ENCODE measurements around the gene GID4. TPM values are rescaled to one million over a fixed set of nuclear protein-coding genes. Genes with fewer than 3 reads are reported as not detected.

GID4 gene
- total RNA-seq, 1 donor from 2014 or later, result 7.3 TPM

- ATAC-seq (ENCODE audit: low read depth), result no peak
- no peaks in the 10 kb centered on the region for H3K4me1 Mint-ChIP-seq
- ChIA-PET POLR2A (no interaction called here), CTCF (no interaction called here)
- no peak overlapping the region for H3K4me3 Mint-ChIP-seq
- intact Hi-C loops (cut with micrococcal nuclease), result no loop called here
- no peak for DNase-seq
- no peak overlapping the region for H3K27ac Mint-ChIP-seq
- no peaks in the 10 kb centered on the region for H3K9me3 Mint-ChIP-seq
- H3K36me3 Mint-ChIP-seq (ENCODE audit: low read depth), result no peaks in the 10 kb centered on the region
- TF ChIP-seq CTCF (IDR thresholded peaks at IDR 0.05), result no peak
- H3K27me3 Mint-ChIP-seq, result peaks cover 14% of the 10 kb centered on the region
Observed at GRCh38 chr17:18074566-18075272, 35.5 kb downstream of the GID4 start.

GRCh38 chr17:18076936-18077335 lies 37.7 kb downstream of the GID4 start:
- ChIA-PET CTCF (interaction anchor here (1.1 kb wide), 1 partner anchor 11 kb away, joined by 3 read pairs; no protein-coding TSS in a partner anchor), POLR2A (no interaction called here)
- H3K4me1 Mint-ChIP-seq, result no peaks in the 10 kb centered on the region
- H3K27me3 Mint-ChIP-seq, result peaks cover 20% of the 10 kb centered on the region
- TF ChIP-seq CTCF (IDR thresholded peaks at IDR 0.05), result no peak
- intact Hi-C loops (cut with micrococcal nuclease), result no loop called here
- no peaks in the 10 kb centered on the region for H3K9me3 Mint-ChIP-seq
- no peaks in the 10 kb centered on the region for H3K36me3 Mint-ChIP-seq (ENCODE audit: low read depth)
- ATAC-seq (ENCODE audit: low read depth) (no peak), DNase-seq (no peak)
- H3K4me3 Mint-ChIP-seq, result no peak overlapping the region
- no peak overlapping the region for H3K27ac Mint-ChIP-seq

- no peak for ATAC-seq (ENCODE audit: low read depth)
- POLR2A ChIA-PET, result interaction anchor here (0.6 kb wide), 1 partner anchor 99 kb away, joined by 5 read pairs; no protein-coding TSS in a partner anchor
Observed at GRCh38 chr17:18079543-18079942, 40.3 kb downstream of the GID4 start.

GRCh38 chr17:18084256-18084655 lies 45.0 kb downstream of the GID4 start:
- H3K27ac Mint-ChIP-seq, result no peak overlapping the region
- ChIA-PET POLR2A (interaction anchor here (0.6 kb wide), 1 partner anchor 99 kb away, joined by 3 read pairs; no protein-coding TSS in a partner anchor), CTCF (no interaction called here)
- peaks cover 6% of the 10 kb centered on the region for H3K36me3 Mint-ChIP-seq (ENCODE audit: low read depth)
- DNase-seq, result no peak
- no peak for ATAC-seq (ENCODE audit: low read depth)
- H3K9me3 Mint-ChIP-seq, result no peaks in the 10 kb centered on the region
- no peak for TF ChIP-seq CTCF (IDR thresholded peaks at IDR 0.05)
- peaks cover 20% of the 10 kb centered on the region for H3K4me1 Mint-ChIP-seq
- intact Hi-C loops (cut with micrococcal nuclease), result no loop called here
- H3K4me3 Mint-ChIP-seq, result no peak overlapping the region
- H3K27me3 Mint-ChIP-seq, result peaks cover 9% of the 10 kb centered on the region

More at GRCh38 chr17:18079543-18079942, 40.3 kb downstream of the GID4 start:
- Mint-ChIP-seq H3K4me1 (no peaks in the 10 kb centered on the region), H3K27me3 (peaks cover 18% of the 10 kb centered on the region), H3K36me3 (ENCODE audit: low read depth) (no peaks in the 10 kb centered on the region), H3K9me3 (no peaks in the 10 kb centered on the region), H3K27ac (no peak overlapping the region), H3K4me3 (no peak overlapping the region)
- CTCF ChIA-PET, result no interaction called here
- DNase-seq, result no peak
- intact Hi-C loops (cut with micrococcal nuclease), result no loop called here
- no peak for TF ChIP-seq CTCF (IDR thresholded peaks at IDR 0.05)

GRCh38 chr17:18087610-18088491 lies 48.6 kb downstream of the GID4 start, which contains the start of gene DRG2:
Gene DRG2, plus strand, starts transcription at chr17:18087948. Its CDS starts 76 bp downstream, at chr17:18088024.
- H3K4me3 Mint-ChIP-seq, result peak within 1 kb of the TSS; percentile 99
- CTCF ChIA-PET, result no interaction called here

More at GRCh38 chr17:18087610-18088491, 48.6 kb downstream of the GID4 start, which contains the start of gene DRG2:
- peaks cover 26% of the 10 kb centered on the region for H3K4me1 Mint-ChIP-seq
- H3K9me3 Mint-ChIP-seq, result no peaks in the 10 kb centered on the region
- no peaks in the 10 kb centered on the region for H3K27me3 Mint-ChIP-seq
- DNase-seq (peak; percentile 93), ATAC-seq (ENCODE audit: low read depth) (peak; percentile 95)
- H3K27ac Mint-ChIP-seq, result peak within 1 kb of the TSS; percentile 95
- POLR2A ChIA-PET, result interaction anchor here (0.6 to 1.0 kb wide), 4 partner anchors 14 to 95 kb away, joined by 3 to 9 read pairs (median 4); partner anchors contain the start of gene ALKBH5
- TF ChIP-seq CTCF (IDR thresholded peaks at IDR 0.05), result no peak
- peaks cover 29% of the 10 kb centered on the region for H3K36me3 Mint-ChIP-seq (ENCODE audit: low read depth)
- intact Hi-C loops (cut with micrococcal nuclease), result loop anchor here (1.0 to 5.0 kb wide), 7 partner anchors 14 to 497 kb away; partner anchors contain the start of genes ALKBH5, ATPAF2, DRC3 and GID4

Data from activated B cell treated with CpG ODN at 0.5 μM for 24 hours (primary cell).